IPS-18a (cell line): ENCODE data around the gene FAIM.
"Not testable (repeated sequence)": the region's sequence is repeated elsewhere in the genome, so short reads cannot be mapped to it uniquely, and the experiment has no call there.

Experiments
- H3K27ac ChIP-seq: one replicate; pipeline ENCODE4 v1.5.1; 2013; ENCODE audit warnings: low read length
- H3K27me3 ChIP-seq: one replicate; pipeline ENCODE4 v1.6.1; 2013; ENCODE audit warnings: mild to moderate bottlenecking, low read length; ENCODE audit not compliant: control insufficient read depth, insufficient read depth
- H3K36me3 ChIP-seq: one replicate; pipeline ENCODE4 v1.6.1; 2013; ENCODE audit warnings: low read depth, low read length; ENCODE audit not compliant: control insufficient read depth
- H3K4me1 ChIP-seq: one replicate; pipeline ENCODE4 v1.6.1; 2013; ENCODE audit warnings: low read depth, low read length; ENCODE audit not compliant: control insufficient read depth
- H3K4me3 ChIP-seq: one replicate; pipeline ENCODE4 v1.5.1; 2013; ENCODE audit warnings: low read length
- H3K9ac ChIP-seq: one replicate; pipeline ENCODE4 v1.6.1; 2013; ENCODE audit warnings: mild to moderate bottlenecking, low read length, moderate library complexity
- H3K9me3 ChIP-seq: one replicate; pipeline ENCODE4 v1.6.1; 2013; ENCODE audit warnings: low read depth, low read length; ENCODE audit not compliant: control insufficient read depth

The FAIM gene

GRCh38 chr3:138649134-138649533 lies 40.6 kb downstream of the FAIM start:
- H3K4me1 ChIP-seq = no peaks in the 10 kb centered on the region
- no peak overlapping the region for H3K4me3 ChIP-seq
- no peaks in the 10 kb centered on the region for H3K27me3 ChIP-seq
- peaks cover 32% of the 10 kb centered on the region for H3K9me3 ChIP-seq
- H3K27ac ChIP-seq = no peak overlapping the region
- H3K9ac ChIP-seq = no peak overlapping the region
- peaks cover 28% of the 10 kb centered on the region for H3K36me3 ChIP-seq

GRCh38 chr3:138653567-138653966 lies 45.0 kb downstream of the FAIM start:
- no peaks in the 10 kb centered on the region for H3K27me3 ChIP-seq
- no peak overlapping the region for H3K4me3 ChIP-seq
- H3K9ac ChIP-seq = no peak overlapping the region
- no peak overlapping the region for H3K27ac ChIP-seq
- peaks cover 28% of the 10 kb centered on the region for H3K36me3 ChIP-seq
- peaks cover 11% of the 10 kb centered on the region for H3K9me3 ChIP-seq
- no peaks in the 10 kb centered on the region for H3K4me1 ChIP-seq

GRCh38 chr3:138657508-138657907 lies 48.9 kb downstream of the FAIM start:
- Histone ChIP-seq H3K9me3 (no peaks in the 10 kb centered on the region), H3K4me3 (no peak overlapping the region), H3K4me1 (no peaks in the 10 kb centered on the region), H3K27me3 (no peaks in the 10 kb centered on the region), H3K9ac (no peak overlapping the region), H3K36me3 (peaks cover 11% of the 10 kb centered on the region), H3K27ac (no peak overlapping the region)

GRCh38 chr3:138668107-138668506 lies 59.5 kb downstream of the FAIM start:
- Histone ChIP-seq H3K4me1 (peaks cover 7% of the 10 kb centered on the region), H3K36me3 (peaks cover 7% of the 10 kb centered on the region), H3K9me3 (no peaks in the 10 kb centered on the region), H3K27me3 (no peaks in the 10 kb centered on the region), H3K4me3 (no peak overlapping the region), H3K27ac (no peak overlapping the region), H3K9ac (no peak overlapping the region)

- H3K4me3 ChIP-seq = no peak overlapping the region
- peaks cover 5% of the 10 kb centered on the region for H3K36me3 ChIP-seq
- peaks cover 14% of the 10 kb centered on the region for H3K4me1 ChIP-seq
- H3K27ac ChIP-seq = no peak overlapping the region
- no peaks in the 10 kb centered on the region for H3K27me3 ChIP-seq
- H3K9ac ChIP-seq = no peak overlapping the region
- no peaks in the 10 kb centered on the region for H3K9me3 ChIP-seq
These were observed 61.8 kb downstream of the FAIM start for GRCh38 chr3:138670407-138670806.

- no peak overlapping the region for H3K4me3 ChIP-seq
- peaks cover 5% of the 10 kb centered on the region for H3K36me3 ChIP-seq
- H3K9ac ChIP-seq = no peak overlapping the region
- H3K27me3 ChIP-seq = no peaks in the 10 kb centered on the region
- H3K27ac ChIP-seq = peak overlapping the region; percentile 10
- peaks cover 14% of the 10 kb centered on the region for H3K4me1 ChIP-seq
- H3K9me3 ChIP-seq = no peaks in the 10 kb centered on the region
These were observed 65.3 kb downstream of the FAIM start for GRCh38 chr3:138673641-138674530.

GRCh38 chr3:138675393-138675792 lies 66.8 kb downstream of the FAIM start:
- no peaks in the 10 kb centered on the region for H3K27me3 ChIP-seq
- H3K9me3 ChIP-seq = no peaks in the 10 kb centered on the region
- peaks cover 12% of the 10 kb centered on the region for H3K4me1 ChIP-seq
- peaks cover 5% of the 10 kb centered on the region for H3K36me3 ChIP-seq
- H3K4me3 ChIP-seq = no peak overlapping the region
- no peak overlapping the region for H3K9ac ChIP-seq
- no peak overlapping the region for H3K27ac ChIP-seq

GRCh38 chr3:138678086-138678485 lies 69.5 kb downstream of the FAIM start:
- no peaks in the 10 kb centered on the region for H3K27me3 ChIP-seq
- H3K9me3 ChIP-seq = no peaks in the 10 kb centered on the region
- no peak overlapping the region for H3K9ac ChIP-seq
- no peak overlapping the region for H3K4me3 ChIP-seq
- peaks cover 7% of the 10 kb centered on the region for H3K4me1 ChIP-seq
- H3K27ac ChIP-seq = no peak overlapping the region
- H3K36me3 ChIP-seq = peaks cover 8% of the 10 kb centered on the region

- Histone ChIP-seq H3K27ac (no peak overlapping the region), H3K9me3 (no peaks in the 10 kb centered on the region), H3K9ac (no peak overlapping the region), H3K27me3 (no peaks in the 10 kb centered on the region), H3K36me3 (peaks cover 8% of the 10 kb centered on the region), H3K4me3 (no peak overlapping the region), H3K4me1 (peaks cover 1% of the 10 kb centered on the region)
These were observed 70.4 kb downstream of the FAIM start for GRCh38 chr3:138678874-138679392.

GRCh38 chr3:138680974-138681373 lies 72.4 kb downstream of the FAIM start:
- not testable (repeated sequence) for H3K27me3 ChIP-seq, H3K9ac ChIP-seq, H3K4me3 ChIP-seq, H3K27ac ChIP-seq, H3K9me3 ChIP-seq, H3K36me3 ChIP-seq, H3K4me1 ChIP-seq

GRCh38 chr3:138681463-138682220 lies 73.1 kb downstream of the FAIM start:
- H3K4me3 ChIP-seq = no peak overlapping the region
- H3K27me3 ChIP-seq = no peaks in the 10 kb centered on the region
- no peaks in the 10 kb centered on the region for H3K9me3 ChIP-seq
- peaks cover 4% of the 10 kb centered on the region for H3K36me3 ChIP-seq
- no peak overlapping the region for H3K27ac ChIP-seq
- no peak overlapping the region for H3K9ac ChIP-seq
- no peaks in the 10 kb centered on the region for H3K4me1 ChIP-seq
